Measurements from ENCODE around the gene OR2T10. TPM values are rescaled to one million over a fixed set of nuclear protein-coding genes. Genes with fewer than 3 reads are reported as not detected.
"Not testable (repeated sequence)": the region's sequence is repeated elsewhere in the genome, so short reads cannot be mapped to it uniquely, and the experiment has no call there.

The OR2T10 gene
- total RNA-seq, 2 experiments from 2014 or later: not detected

GRCh38 chr1:248576260-248576980, 21.1 kb downstream of the OR2T10 start:
- ATAC-seq (ENCODE audit: low read depth) (no peak), DNase-seq (no peak)
- Mint-ChIP-seq H3K9me3 (no peaks in the 10 kb centered on the region), H3K4me1 (no peaks in the 10 kb centered on the region), H3K27ac (no peak overlapping the region), H3K4me3 (no peak overlapping the region), H3K36me3 (no peaks in the 10 kb centered on the region), H3K27me3 (peaks cover 1% of the 10 kb centered on the region)
- POLR2A ChIA-PET: no interaction called here

GRCh38 chr1:248574657-248575056, 22.8 kb downstream of the OR2T10 start, which contains the start of gene OR2T34:
Gene OR2T34, minus strand, starts transcription at chr1:248574757. Its CDS starts 0 bp downstream, at chr1:248574757.
- H3K4me1 Mint-ChIP-seq; DNase-seq; POLR2A ChIA-PET; ATAC-seq (ENCODE audit: low read depth); H3K36me3 Mint-ChIP-seq; H3K4me3 Mint-ChIP-seq; H3K27ac Mint-ChIP-seq; H3K9me3 Mint-ChIP-seq; H3K27me3 Mint-ChIP-seq: not testable (repeated sequence)

- H3K27me3 Mint-ChIP-seq; POLR2A ChIA-PET; H3K4me1 Mint-ChIP-seq; H3K4me3 Mint-ChIP-seq; H3K9me3 Mint-ChIP-seq; H3K36me3 Mint-ChIP-seq; H3K27ac Mint-ChIP-seq; DNase-seq; ATAC-seq (ENCODE audit: low read depth): not testable (repeated sequence)
These were observed 23.6 kb downstream of the OR2T10 start for GRCh38 chr1:248573856-248574255.

GRCh38 chr1:248572049-248572448, 25.5 kb downstream of the OR2T10 start:
- H3K36me3 Mint-ChIP-seq; H3K4me1 Mint-ChIP-seq; H3K4me3 Mint-ChIP-seq; ATAC-seq (ENCODE audit: low read depth); POLR2A ChIA-PET; H3K9me3 Mint-ChIP-seq; H3K27me3 Mint-ChIP-seq; DNase-seq; H3K27ac Mint-ChIP-seq: not testable (repeated sequence)

GRCh38 chr1:248570811-248571210, 26.7 kb downstream of the OR2T10 start:
- H3K4me3 Mint-ChIP-seq; H3K27ac Mint-ChIP-seq; ATAC-seq (ENCODE audit: low read depth); H3K36me3 Mint-ChIP-seq; POLR2A ChIA-PET; H3K4me1 Mint-ChIP-seq; DNase-seq; H3K9me3 Mint-ChIP-seq; H3K27me3 Mint-ChIP-seq: not testable (repeated sequence)

GRCh38 chr1:248569049-248569448, 28.5 kb downstream of the OR2T10 start:
- H3K4me1 Mint-ChIP-seq; H3K27me3 Mint-ChIP-seq; H3K9me3 Mint-ChIP-seq; H3K4me3 Mint-ChIP-seq; DNase-seq; ATAC-seq (ENCODE audit: low read depth); H3K27ac Mint-ChIP-seq; POLR2A ChIA-PET; H3K36me3 Mint-ChIP-seq: not testable (repeated sequence)

- peak overlapping the region; percentile 91 for H3K27ac Mint-ChIP-seq
- H3K4me1 Mint-ChIP-seq, H3K27me3 Mint-ChIP-seq, DNase-seq, H3K9me3 Mint-ChIP-seq, POLR2A ChIA-PET, H3K36me3 Mint-ChIP-seq: not testable (repeated sequence)
- H3K4me3 Mint-ChIP-seq: peak overlapping the region; percentile 84
- peak; percentile 97 for ATAC-seq (ENCODE audit: low read depth)
These were observed 31.7 kb downstream of the OR2T10 start for GRCh38 chr1:248565530-248566373.

GRCh38 chr1:248562672-248563071, 34.8 kb downstream of the OR2T10 start, which contains the start of gene OR2T29:
Gene OR2T29, minus strand, starts transcription at chr1:248562772. Its CDS starts 3,281 bp downstream, at chr1:248559491.
- ATAC-seq (ENCODE audit: low read depth); DNase-seq; H3K27ac Mint-ChIP-seq; H3K9me3 Mint-ChIP-seq; H3K36me3 Mint-ChIP-seq; H3K4me1 Mint-ChIP-seq; POLR2A ChIA-PET; H3K4me3 Mint-ChIP-seq; H3K27me3 Mint-ChIP-seq: not testable (repeated sequence)

GRCh38 chr1:248551027-248551426, 46.5 kb downstream of the OR2T10 start:
- H3K36me3 Mint-ChIP-seq; H3K9me3 Mint-ChIP-seq; POLR2A ChIA-PET; H3K4me1 Mint-ChIP-seq; H3K4me3 Mint-ChIP-seq; H3K27me3 Mint-ChIP-seq; H3K27ac Mint-ChIP-seq; DNase-seq; ATAC-seq (ENCODE audit: low read depth): not testable (repeated sequence)

- POLR2A ChIA-PET; H3K4me3 Mint-ChIP-seq; DNase-seq; H3K27ac Mint-ChIP-seq; H3K27me3 Mint-ChIP-seq; H3K36me3 Mint-ChIP-seq; H3K4me1 Mint-ChIP-seq; ATAC-seq (ENCODE audit: low read depth); H3K9me3 Mint-ChIP-seq: not testable (repeated sequence)
These were observed 50.1 kb downstream of the OR2T10 start for GRCh38 chr1:248547383-248547782.

Other genes with a start within 250 kb of the OR2T10 start
- gene OR14C36, start 248.9 kb downstream of the OR2T10 start, total RNA-seq: not detected
- gene OR2T4, start 236.0 kb downstream of the OR2T10 start, total RNA-seq: not detected
- not detected for gene OR2T6, start 222.0 kb downstream of the OR2T10 start, total RNA-seq
- gene OR2T1, start 194.7 kb downstream of the OR2T10 start, total RNA-seq: not detected
- not detected for gene OR2T2, start 152.1 kb downstream of the OR2T10 start, total RNA-seq
- gene OR2T3, start 124.3 kb downstream of the OR2T10 start, total RNA-seq: not detected
- not detected for gene OR2T5, start 109.1 kb downstream of the OR2T10 start, total RNA-seq
- not detected for gene OR2G6, start 89.6 kb downstream of the OR2T10 start, total RNA-seq
- gene OR2T29, start 34.9 kb downstream of the OR2T10 start, total RNA-seq: not detected
- not detected for gene OR2T34, start 22.9 kb downstream of the OR2T10 start, total RNA-seq
- gene OR2T11, start 37.4 kb upstream of the OR2T10 start, total RNA-seq: not detected
- not detected for gene OR2T35, start 47.6 kb upstream of the OR2T10 start, total RNA-seq
- not detected for gene OR2T27, start 57.8 kb upstream of the OR2T10 start, total RNA-seq
- gene OR14I1, start 105.1 kb upstream of the OR2T10 start, total RNA-seq: not detected
- not detected for gene LYPD8, start 158.1 kb upstream of the OR2T10 start, total RNA-seq
- 10 to 100 TPM; 32.8 to 34.7 TPM for gene SH3BP5L, start 228.2 kb upstream of the OR2T10 start, total RNA-seq
- 10 to 100 TPM; 51.0 to 53.6 TPM for gene ZNF672, start 240.5 kb upstream of the OR2T10 start, total RNA-seq